PC-3 (cell line): Measurements from ENCODE around the gene S100A4. TPM values are rescaled to one million over a fixed set of nuclear protein-coding genes. Genes with fewer than 3 reads are reported as not detected.

Source experiments
- ATAC-seq: fragments of 200-7000 bp; cut with Tn5 transposase; 2 replicates; pipeline ENCODE4 v1.9.1; 2020; ENCODE audit warnings: mild to moderate bottlenecking, moderate library complexity
- BruUV-seq: library from RNA; stranded (reverse); fragments of 400-500 nt; replicated peaks from 2 replicates; lab custom pipeline; 2021; lab: Mats Ljungman, UMichigan
- CTCF ChIA-PET: fragments of 300-600 bp; sonication (Branson Sonifier 250); formaldehyde crosslinking; loops from one replicate; lab custom pipeline; 2022; ENCODE audit warnings: antibody characterized with exemption; lab: Charles Lee
- POLR2A ChIA-PET: fragments of 300-600 bp; sonication (Branson Sonifier 250); formaldehyde crosslinking; loops from one replicate; lab custom pipeline; 2022; ENCODE audit warnings: antibody characterized with exemption; ENCODE audit not compliant: unreplicated experiment; lab: Charles Lee
- DNase-seq: peaks from one replicate; pipeline ENCODE4 v3.0.0-alpha.2; 2015
- H2AFZ ChIP-seq: fragments of 300-600 bp; sonication (generic); 2 replicates; pipeline ENCODE4 v1.6.0; 2016; ENCODE audit warnings: antibody characterized with exemption, low read length
- H3F3A ChIP-seq: fragments of 300-600 bp; sonication (generic); one replicate; pipeline ENCODE4 v1.6.0; 2017; ENCODE audit warnings: antibody characterized with exemption, low read length, control low read depth, mild to moderate bottlenecking; ENCODE audit not compliant: unreplicated experiment
- H3K27ac ChIP-seq: fragments of 300-600 bp; sonication (generic); 2 replicates; pipeline ENCODE4 v1.5.1; 2016; ENCODE audit warnings: mild to moderate bottlenecking, low read length
- H3K27me3 ChIP-seq: fragments of 300-600 bp; sonication (generic); 2 replicates; pipeline ENCODE4 v1.6.1; 2016; ENCODE audit warnings: low read length, mixed read lengths
- H3K36me3 ChIP-seq: fragments of 300-600 bp; sonication (generic); 2 replicates; pipeline ENCODE4 v1.6.1; 2016; ENCODE audit warnings: low read depth, mixed run types, low read length, mixed read lengths
- H3K4me1 ChIP-seq: fragments of 300-600 bp; sonication (generic); 2 replicates; pipeline ENCODE4 v1.5.1; 2016; ENCODE audit warnings: low read length; ENCODE audit not compliant: insufficient read depth
- H3K4me2 ChIP-seq: fragments of 300-600 bp; sonication (generic); 2 replicates; pipeline ENCODE4 v1.6.0; 2016; ENCODE audit warnings: low read length
- H3K4me3 ChIP-seq: fragments of 300-600 bp; sonication (generic); 2 replicates; pipeline ENCODE4 v1.5.1; 2016; ENCODE audit warnings: mild to moderate bottlenecking, low read length, mixed read lengths
- H3K79me2 ChIP-seq: fragments of 300-600 bp; sonication (generic); 2 replicates; pipeline ENCODE4 v1.6.1; 2017; ENCODE audit warnings: low read length, mixed read lengths
- H3K9ac ChIP-seq: fragments of 300-600 bp; sonication (generic); 2 replicates; pipeline ENCODE4 v1.6.0; 2016; ENCODE audit warnings: mild to moderate bottlenecking, low read length
- H3K9me2 ChIP-seq: fragments of 300-600 bp; sonication (generic); replicated peaks from 2 replicates; pipeline ENCODE4 v1.6.1; 2016; ENCODE audit warnings: mixed run types, low read length, mixed read lengths
- H3K9me3 ChIP-seq: fragments of 300-600 bp; sonication (generic); 2 replicates; pipeline ENCODE4 v1.6.1; 2016; ENCODE audit warnings: low read length, mixed read lengths
- H4K20me1 ChIP-seq: fragments of 300-600 bp; sonication (generic); 2 replicates; pipeline ENCODE4 v1.6.1; 2016; ENCODE audit warnings: low read length, mixed read lengths
- EZH2 ChIP-seq: fragments of 300-600 bp; sonication (generic); IDR thresholded peaks from one replicate; pipeline ENCODE4 v1.6.1; 2017; ENCODE audit warnings: antibody characterized with exemption, mild to moderate bottlenecking, low read length; ENCODE audit not compliant: unreplicated experiment
- EZH2phosphoT487 ChIP-seq: fragments of 300-600 bp; sonication (generic); IDR thresholded peaks from 2 replicates; pipeline ENCODE4 v1.6.1; 2018; ENCODE audit warnings: mild to moderate bottlenecking, antibody characterized with exemption, low read length, borderline replicate concordance
- intact Hi-C: fragments of 100-400 bp; cut with micrococcal nuclease; formaldehyde crosslinking; loops from 2 replicates; pipeline ENCODE4 v1.9.0; 2023
- total RNA-seq: library from RNA; depleted of rRNA; stranded (reverse); fragments of >200 nt; gene quantifications from 2 replicates; pipeline ENCODE4 v1.2.3, GENCODE V29; 2014
- TF ChIP-seq, protein P1 (sequence below): fragments of 300-600 bp; sonication (generic); conservative IDR thresholded peaks from 2 replicates; pipeline ENCODE4 v1.5.1; 2017; ENCODE audit warnings: antibody characterized with exemption, low read depth, mild to moderate bottlenecking, low read length

S100A4 gene
- total RNA-seq, 1 experiment from 2014 or later, result 55.8 TPM

DNA sequence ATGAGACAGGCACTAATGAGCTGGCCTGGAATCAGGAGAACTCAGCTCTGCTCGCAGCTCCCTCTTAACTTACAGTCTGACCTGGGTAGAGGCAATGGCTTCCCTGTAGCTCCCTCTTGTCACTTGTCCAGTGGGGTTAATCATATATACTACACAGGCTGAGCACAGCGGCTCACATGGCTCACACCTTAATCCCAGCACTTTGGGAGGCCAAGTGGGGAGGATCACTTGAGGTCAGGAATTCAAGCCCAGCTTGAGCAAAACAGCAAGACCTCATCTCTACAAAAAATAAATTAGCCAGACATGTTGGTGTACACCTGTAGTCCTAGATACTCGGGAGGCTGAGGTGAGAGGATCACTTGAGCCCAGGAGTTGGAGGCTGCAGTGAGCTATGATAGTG is 14.0 kb downstream of the S100A4 start:
- H2AFZ ChIP-seq, result no peak overlapping the region
- H3K36me3 ChIP-seq, result peaks cover 12% of the 10 kb centered on the region
- H3K9me3 ChIP-seq, result no peaks in the 10 kb centered on the region
- no peak overlapping the region for H3K4me2 ChIP-seq
- DNase-seq (no peak), ATAC-seq (no peak)
- no peaks in the 10 kb centered on the region for H3K9me2 ChIP-seq
- H3K9ac ChIP-seq, result no peak overlapping the region
- H3F3A ChIP-seq, result peaks cover 5% of the 10 kb centered on the region
- H3K27ac ChIP-seq, result no peak overlapping the region
- CTCF ChIA-PET, result interaction anchor here (1.1 to 2.6 kb wide), 4 partner anchors 16 to 37 kb away, joined by 3 to 25 read pairs (median 14); partner anchors contain the start of gene S100A2
- intact Hi-C loops, result loop anchor here (2.0 kb wide), 1 partner anchor 77 kb away; no protein-coding TSS in a partner anchor
- H3K4me1 ChIP-seq, result peaks cover 39% of the 10 kb centered on the region
- no peak overlapping the region for H3K4me3 ChIP-seq
- BruUV-seq, result no TSS peak
- H3K79me2 ChIP-seq, result peaks cover 23% of the 10 kb centered on the region
- POLR2A ChIA-PET, result interaction anchor here (0.6 to 4.6 kb wide), 4 partner anchors 16 to 102 kb away, joined by 3 to 47 read pairs (median 18); partner anchors contain the start of genes CHTOP and S100A2
- H4K20me1 ChIP-seq, result 0 out of 2 replicates have a peak, but pooled peaks cover 3% of the 10 kb centered on the region
- H3K27me3 ChIP-seq, result no peaks in the 10 kb centered on the region
- TF ChIP-seq EZH2phosphoT487, result no peak
- no peak for TF ChIP-seq EZH2
- TF ChIP-seq, protein P1, sequence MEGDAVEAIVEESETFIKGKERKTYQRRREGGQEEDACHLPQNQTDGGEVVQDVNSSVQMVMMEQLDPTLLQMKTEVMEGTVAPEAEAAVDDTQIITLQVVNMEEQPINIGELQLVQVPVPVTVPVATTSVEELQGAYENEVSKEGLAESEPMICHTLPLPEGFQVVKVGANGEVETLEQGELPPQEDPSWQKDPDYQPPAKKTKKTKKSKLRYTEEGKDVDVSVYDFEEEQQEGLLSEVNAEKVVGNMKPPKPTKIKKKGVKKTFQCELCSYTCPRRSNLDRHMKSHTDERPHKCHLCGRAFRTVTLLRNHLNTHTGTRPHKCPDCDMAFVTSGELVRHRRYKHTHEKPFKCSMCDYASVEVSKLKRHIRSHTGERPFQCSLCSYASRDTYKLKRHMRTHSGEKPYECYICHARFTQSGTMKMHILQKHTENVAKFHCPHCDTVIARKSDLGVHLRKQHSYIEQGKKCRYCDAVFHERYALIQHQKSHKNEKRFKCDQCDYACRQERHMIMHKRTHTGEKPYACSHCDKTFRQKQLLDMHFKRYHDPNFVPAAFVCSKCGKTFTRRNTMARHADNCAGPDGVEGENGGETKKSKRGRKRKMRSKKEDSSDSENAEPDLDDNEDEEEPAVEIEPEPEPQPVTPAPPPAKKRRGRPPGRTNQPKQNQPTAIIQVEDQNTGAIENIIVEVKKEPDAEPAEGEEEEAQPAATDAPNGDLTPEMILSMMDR, result no peak

DNA sequence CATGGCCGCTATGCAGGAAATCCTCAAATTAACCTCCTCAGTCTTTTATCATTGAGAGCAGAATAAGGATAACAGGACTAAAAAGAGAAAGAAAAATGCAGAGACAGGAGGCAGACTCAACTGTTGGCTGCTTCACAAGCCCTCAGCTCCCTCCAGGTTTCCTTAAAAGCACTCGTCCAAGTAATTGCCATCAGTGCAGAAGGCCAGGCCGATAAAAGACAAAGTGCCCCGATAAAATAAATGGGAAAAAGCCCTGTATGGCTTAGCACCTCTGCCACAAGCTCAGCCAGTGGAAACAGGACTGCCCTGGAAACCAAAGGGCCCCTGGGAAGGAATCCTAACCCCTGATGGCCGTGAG is 17.9 kb downstream of the S100A4 start:
- H3F3A ChIP-seq, result no peaks in the 10 kb centered on the region
- no peaks in the 10 kb centered on the region for H3K9me2 ChIP-seq
- H3K9ac ChIP-seq, result no peak overlapping the region
- H3K79me2 ChIP-seq, result no peaks in the 10 kb centered on the region
- intact Hi-C loops, result no loop called here
- no peaks in the 10 kb centered on the region for H3K36me3 ChIP-seq
- H3K4me2 ChIP-seq, result no peak overlapping the region
- ChIA-PET POLR2A (no interaction called here), CTCF (no interaction called here)
- no peak overlapping the region for H2AFZ ChIP-seq
- ATAC-seq (no peak), DNase-seq (no peak)
- no peak overlapping the region for H3K4me3 ChIP-seq
- H3K9me3 ChIP-seq, result no peaks in the 10 kb centered on the region
- no peaks in the 10 kb centered on the region for H4K20me1 ChIP-seq
- H3K4me1 ChIP-seq, result peaks cover 7% of the 10 kb centered on the region
- H3K27me3 ChIP-seq, result no peaks in the 10 kb centered on the region
- TF ChIP-seq, protein P1, result no peak
- TF ChIP-seq EZH2, result no peak
- no peak for TF ChIP-seq EZH2phosphoT487
- no TSS peak for BruUV-seq
- H3K27ac ChIP-seq, result no peak overlapping the region

DNA sequence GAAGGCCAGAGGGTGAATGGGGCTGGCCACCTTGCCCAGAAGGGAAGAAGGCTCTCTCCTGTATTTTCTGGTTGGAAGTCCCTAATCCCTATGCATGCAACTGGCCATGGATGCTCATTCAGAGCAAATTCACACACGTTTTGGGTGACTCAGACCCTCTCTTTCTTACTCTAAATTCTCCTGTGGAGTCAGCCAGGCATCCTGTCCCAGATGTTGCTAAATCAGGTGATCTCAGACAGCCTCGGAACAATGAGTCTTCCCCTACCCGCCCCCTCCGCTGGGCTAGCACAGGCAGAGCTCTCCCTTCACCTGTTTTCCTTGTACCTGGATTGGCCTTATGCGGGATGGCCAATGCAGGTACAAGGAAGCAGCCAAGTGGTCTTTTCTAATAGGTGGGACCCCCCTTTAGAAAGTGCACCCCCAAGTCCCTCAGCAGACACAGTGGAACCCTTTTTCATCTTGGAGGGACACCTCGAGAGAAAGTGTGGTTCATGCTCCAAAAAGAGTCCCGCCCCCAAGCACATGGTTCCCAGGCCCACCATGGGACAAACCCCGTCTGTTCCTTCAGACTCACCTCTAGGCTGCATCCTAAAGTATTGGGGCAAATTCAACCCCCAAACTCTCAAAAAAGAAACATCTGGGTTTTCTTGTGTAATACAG is 18.5 kb downstream of the S100A4 start:
- DNase-seq (peak; percentile 49), ATAC-seq (peak; percentile 16)
- no peaks in the 10 kb centered on the region for H4K20me1 ChIP-seq
- H3K9me3 ChIP-seq, result no peaks in the 10 kb centered on the region
- H3K36me3 ChIP-seq, result no peaks in the 10 kb centered on the region
- TF ChIP-seq EZH2 (no peak), EZH2phosphoT487 (no peak)
- TF ChIP-seq, protein P1, result no peak
- no peaks in the 10 kb centered on the region for H3F3A ChIP-seq
- no peak overlapping the region for H3K4me3 ChIP-seq
- intact Hi-C loops, result no loop called here
- H2AFZ ChIP-seq, result no peak overlapping the region
- no peak overlapping the region for H3K9ac ChIP-seq
- H3K27me3 ChIP-seq, result no peaks in the 10 kb centered on the region
- CTCF ChIA-PET, result no interaction called here
- no peak overlapping the region for H3K27ac ChIP-seq
- H3K4me1 ChIP-seq, result peaks cover 2% of the 10 kb centered on the region
- H3K4me2 ChIP-seq, result no peak overlapping the region
- H3K79me2 ChIP-seq, result no peaks in the 10 kb centered on the region
- H3K9me2 ChIP-seq, result no peaks in the 10 kb centered on the region
- POLR2A ChIA-PET, result no interaction called here
- BruUV-seq, result no TSS peak
